SK-N-SH (cell line): ENCODE data around the gene SAMM50. TPM values are rescaled to one million over a fixed set of nuclear protein-coding genes. Genes with fewer than 3 reads are reported as not detected.

Experiments used
- CTCF ChIA-PET: fragments of 300-600, 350-600 bp; formaldehyde crosslinking; extraction: SDS; loops from one replicate; lab custom pipeline; 2021; lab: Yijun Ruan, JAX
- POLR2A ChIA-PET: fragments of 350-600 bp; sonication (Branson Sonifier 250); formaldehyde crosslinking; extraction: SDS; loops from one replicate; lab custom pipeline; 2020; ENCODE audit warnings: antibody characterized with exemption, inconsistent platforms; lab: Yijun Ruan, JAX
- DNase-seq: peaks from one replicate; pipeline ENCODE4 v3.0.0; 2012
- H2AFZ ChIP-seq: fragments of 200-600 bp; sonication (generic); 2 replicates; pipeline ENCODE4 v1.8.1; 2016; ENCODE audit warnings: antibody characterized with exemption, mild to moderate bottlenecking, low read depth
- H3F3A ChIP-seq: fragments of 200-600 bp; sonication (generic); replicated peaks from 2 replicates; pipeline ENCODE3; 2016; ENCODE audit warnings: antibody characterized with exemption, mild to moderate bottlenecking; ENCODE audit not compliant: insufficient read depth
- H3K27ac ChIP-seq, 2 experiments: fragments of 200-500 bp in 1 of 2; fragments of 200-600 bp in 1 of 2; sonication (Bioruptor generic) in 1 of 2; sonication (generic), shearing (Covaris generic) in 1 of 2; 2 replicates each; pipeline versions ENCODE4 v1.5.1 to v1.6.1; 2014 to 2016; ENCODE audit warnings: low read depth in 2 of 2, inconsistent platforms in 1 of 2, low read length in 1 of 2, mild to moderate bottlenecking in 1 of 2, mixed read lengths in 1 of 2
- H3K27me3 ChIP-seq: fragments of 200-600 bp; sonication (generic), shearing (Covaris generic); 2 replicates; pipeline ENCODE4 v1.6.1; 2016; ENCODE audit warnings: mixed run types; ENCODE audit not compliant: insufficient read depth
- H3K36me3 ChIP-seq, 2 experiments: fragments of 200-500 bp in 1 of 2; fragments of 200-600 bp in 1 of 2; sonication (Bioruptor generic) in 1 of 2; sonication (generic) in 1 of 2; replicated peaks in 1 of 2; 2 replicates each; pipeline versions ENCODE3 to v1.5.1; 2014 to 2016; ENCODE audit warnings: low read length in 1 of 2, mild to moderate bottlenecking in 1 of 2; ENCODE audit not compliant: insufficient read depth in 2 of 2, control insufficient read depth in 1 of 2
- H3K4me1 ChIP-seq, 2 experiments: fragments of 200-500 bp in 1 of 2; fragments of 200-600 bp in 1 of 2; sonication (Bioruptor generic) in 1 of 2; sonication (generic), shearing (Covaris generic) in 1 of 2; 2 replicates each; pipeline versions ENCODE4 v1.5.1 to v1.6.1; 2014 to 2016; ENCODE audit warnings: low read depth in 1 of 2, low read length in 1 of 2, mixed run types in 1 of 2; ENCODE audit not compliant: insufficient read depth in 2 of 2, control insufficient read depth in 1 of 2
- H3K4me2 ChIP-seq: fragments of 200-600 bp; sonication (generic), shearing (Covaris generic); 2 replicates; pipeline ENCODE4 v1.6.1; 2017; ENCODE audit warnings: mixed run types
- H3K4me3 ChIP-seq, 2 experiments: fragments of 200-500 bp in 1 of 2; fragments of 200-600 bp in 1 of 2; sonication (Bioruptor generic) in 1 of 2; sonication (generic), shearing (Covaris generic) in 1 of 2; 2 replicates each; pipeline versions ENCODE4 v1.5.1 to v1.8.1; 2014 to 2016; ENCODE audit warnings: low read depth in 2 of 2, inconsistent platforms in 1 of 2, low read length in 1 of 2, mild to moderate bottlenecking in 1 of 2, mixed read lengths in 1 of 2, moderate library complexity in 1 of 2
- H3K79me2 ChIP-seq: fragments of 200-600 bp; sonication (generic); 2 replicates; pipeline ENCODE4 v1.8.1; 2017; ENCODE audit warnings: mild to moderate bottlenecking; ENCODE audit not compliant: insufficient read depth
- H3K9ac ChIP-seq: fragments of 200-600 bp; sonication (generic); 2 replicates; pipeline ENCODE4 v1.6.1; 2017; ENCODE audit warnings: mixed run types
- H3K9me2 ChIP-seq: fragments of 200-600 bp; sonication (generic); 2 replicates; pipeline ENCODE4 v1.6.1; 2017; ENCODE audit warnings: mixed run types
- H3K9me3 ChIP-seq: fragments of 200-600 bp; sonication (generic); 2 replicates; pipeline ENCODE4 v1.6.1; 2017; ENCODE audit warnings: mixed run types, mild to moderate bottlenecking, moderate library complexity
- H4K20me1 ChIP-seq: fragments of 200-600 bp; sonication (generic); 2 replicates; pipeline ENCODE4 v1.6.1; 2017; ENCODE audit warnings: mild to moderate bottlenecking, mixed run types; ENCODE audit not compliant: insufficient read depth
- CHD2 ChIP-seq: fragments of 150-350 bp; IDR thresholded peaks from 2 replicates; pipeline ENCODE4 v1.6.1; 2018; ENCODE audit warnings: low read length; ENCODE audit not compliant: partially characterized antibody
- ELF1 ChIP-seq: IDR thresholded peaks from 2 replicates; pipeline ENCODE4 v1.4.0; 2012
- FOXJ3 ChIP-seq: sonication (generic); formaldehyde crosslinking; IDR thresholded peaks from 2 replicates; pipeline ENCODE4 v1.5.1; 2020; ENCODE audit warnings: mild to moderate bottlenecking, missing genetic modification reagents
- FOXM1 ChIP-seq: IDR thresholded peaks from 2 replicates; pipeline ENCODE4 v1.4.0; 2012; ENCODE audit warnings: low read depth, mild to moderate bottlenecking
- MXI1 ChIP-seq: IDR thresholded peaks from 2 replicates; pipeline ENCODE4 v1.6.1; 2012; ENCODE audit warnings: mild to moderate bottlenecking, low read depth, low read length, improper control_type of control experiment
- RXRA ChIP-seq: IDR thresholded peaks from 2 replicates; pipeline ENCODE4 v1.4.0; 2012; ENCODE audit warnings: low read depth, mild to moderate bottlenecking, borderline replicate concordance
- WGBS: methylation state at CpG from one replicate; pipeline ENCODE4 v1.1.6; 2017; ENCODE audit warnings: low lambda C conversion rate; 5-methylcytosine and 5-hydroxymethylcytosine counted together
- polyA plus RNA-seq, 3 experiments: library from polyadenylated mRNA; depleted of rRNA; stranded (reverse); fragments of >200 nt; gene quantifications; 2 replicates each; pipeline ENCODE4 v1.2.3, GENCODE V29; 2012
- TF ChIP-seq, protein P1 (sequence below): IDR thresholded peaks from 2 replicates; pipeline ENCODE4 v1.4.0; 2012; ENCODE audit warnings: low read depth, borderline replicate concordance
- TF ChIP-seq, protein P2 (sequence below): fragments of 150-350 bp; IDR thresholded peaks from 2 replicates; pipeline ENCODE4 v1.6.1; 2016; ENCODE audit warnings: mild to moderate bottlenecking, low read depth, low read length
- TF ChIP-seq, protein P3 (sequence below): IDR thresholded peaks from 2 replicates; pipeline ENCODE4 v1.6.1; 2012; ENCODE audit warnings: mild to moderate bottlenecking, low read depth, low read length, moderate library complexity
- TF ChIP-seq, protein P4 (sequence below): IDR thresholded peaks from 2 replicates; pipeline ENCODE4 v1.4.0; 2012; ENCODE audit warnings: low read depth, borderline replicate concordance

Gene SAMM50
- polyA plus RNA-seq, 1 of the 3 experiments (the other 2 are of a cell fraction): 49.6 TPM

DNA sequence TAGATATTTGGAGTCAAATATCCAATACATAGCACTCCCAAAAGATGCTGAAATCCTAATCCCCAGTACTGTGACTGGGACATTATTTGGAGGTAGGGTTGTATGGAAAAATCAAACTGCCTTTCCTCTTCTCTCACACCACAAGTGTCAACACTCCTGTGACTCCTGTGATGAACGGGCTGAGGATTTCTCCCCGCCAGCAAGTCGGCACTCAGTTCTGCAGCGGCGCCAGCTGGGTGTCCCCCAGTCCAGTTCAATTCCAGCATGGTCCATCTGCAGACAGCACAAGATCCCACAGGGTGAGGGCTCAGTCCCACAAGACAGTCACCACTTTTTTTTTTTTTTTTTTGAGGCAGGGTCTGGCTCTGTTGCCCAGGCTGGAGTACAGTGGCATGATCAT lies 64.6 kb downstream of the SAMM50 start:
- H2AFZ ChIP-seq: no peak overlapping the region
- CTCF ChIA-PET: interaction anchor here (0.6 kb wide), 1 partner anchor 27 kb away, joined by 4 read pairs; no protein-coding TSS in a partner anchor
- peaks cover 8 to 11% of the 10 kb centered on the region in 2 experiments; a peak in 2 of 4 replicates for H3K4me1 ChIP-seq
- no peak overlapping the region for H3K9ac ChIP-seq
- TF ChIP-seq ELF1: no peak
- TF ChIP-seq FOXJ3 (CRISPR knock-in tag): no peak
- H3K4me3 ChIP-seq: no peak overlapping the region
- H3K9me3 ChIP-seq: no peaks in the 10 kb centered on the region
- no peaks in the 10 kb centered on the region for H3K27me3 ChIP-seq
- H4K20me1 ChIP-seq: no peaks in the 10 kb centered on the region
- POLR2A ChIA-PET: no interaction called here
- no peaks in the 10 kb centered on the region for H3K9me2 ChIP-seq
- WGBS: 94% methylated on average over 5 of the region's 5 CpGs
- no peak overlapping the region for H3K27ac ChIP-seq
- peaks cover 23% of the 10 kb centered on the region for H3F3A ChIP-seq
- no peaks in the 10 kb centered on the region for H3K36me3 ChIP-seq
- H3K79me2 ChIP-seq: peaks cover 17% of the 10 kb centered on the region; the same call in 1 of the 2 replicates
- H3K4me2 ChIP-seq: no peak overlapping the region
- no peak for DNase-seq

DNA sequence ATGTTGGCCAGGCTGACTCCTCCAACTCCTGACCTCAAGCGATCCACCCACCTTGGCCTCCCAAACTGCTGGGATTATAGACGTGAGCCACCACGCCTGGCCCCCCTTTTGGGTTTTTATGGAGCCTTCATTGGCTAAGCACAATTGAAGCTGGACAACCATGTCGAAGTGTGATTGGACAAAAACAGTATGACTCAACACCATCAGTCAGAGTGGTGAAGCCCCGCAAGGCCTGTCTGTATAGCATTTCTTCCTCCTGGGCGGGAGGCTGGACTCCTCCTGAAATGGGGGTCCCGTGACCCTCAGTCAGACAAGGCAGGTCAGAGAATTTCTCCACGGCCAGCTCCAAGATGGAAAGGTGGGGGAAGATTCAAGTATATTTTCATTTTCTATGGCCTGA lies 65.7 kb downstream of the SAMM50 start:
- Histone ChIP-seq H3K79me2 (peaks cover 28% of the 10 kb centered on the region; the same call in 1 of the 2 replicates), H4K20me1 (no peaks in the 10 kb centered on the region), H3K27ac (peak overlapping the region in 1 of 2 experiments; percentile 85; a peak in 2 of 4 replicates), H3K9me3 (no peaks in the 10 kb centered on the region), H2AFZ (no peak overlapping the region), H3K4me2 (peak overlapping the region; percentile 66), H3K4me3 (no peak overlapping the region), H3K36me3 (no peaks in the 10 kb centered on the region), H3K9ac (peak overlapping the region; percentile 43; the same call in 1 of the 2 replicates), H3F3A (peaks cover 23% of the 10 kb centered on the region), H3K4me1 (peaks cover 11% of the 10 kb centered on the region in 2 experiments; a peak in 2 of 4 replicates), H3K27me3 (no peaks in the 10 kb centered on the region), H3K9me2 (no peaks in the 10 kb centered on the region)
- POLR2A ChIA-PET: no interaction called here
- DNase-seq: no peak
- CTCF ChIA-PET: interaction anchor here (1.1 to 1.2 kb wide), 3 partner anchors 28 to 65 kb away, joined by 3 to 5 read pairs (median 4); no protein-coding TSS in a partner anchor
- TF ChIP-seq, protein P1, sequence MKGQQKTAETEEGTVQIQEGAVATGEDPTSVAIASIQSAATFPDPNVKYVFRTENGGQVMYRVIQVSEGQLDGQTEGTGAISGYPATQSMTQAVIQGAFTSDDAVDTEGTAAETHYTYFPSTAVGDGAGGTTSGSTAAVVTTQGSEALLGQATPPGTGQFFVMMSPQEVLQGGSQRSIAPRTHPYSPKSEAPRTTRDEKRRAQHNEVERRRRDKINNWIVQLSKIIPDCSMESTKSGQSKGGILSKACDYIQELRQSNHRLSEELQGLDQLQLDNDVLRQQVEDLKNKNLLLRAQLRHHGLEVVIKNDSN: no peak
- TF ChIP-seq FOXM1: no peak
- WGBS: 95% methylated on average over 8 of the region's 8 CpGs

DNA sequence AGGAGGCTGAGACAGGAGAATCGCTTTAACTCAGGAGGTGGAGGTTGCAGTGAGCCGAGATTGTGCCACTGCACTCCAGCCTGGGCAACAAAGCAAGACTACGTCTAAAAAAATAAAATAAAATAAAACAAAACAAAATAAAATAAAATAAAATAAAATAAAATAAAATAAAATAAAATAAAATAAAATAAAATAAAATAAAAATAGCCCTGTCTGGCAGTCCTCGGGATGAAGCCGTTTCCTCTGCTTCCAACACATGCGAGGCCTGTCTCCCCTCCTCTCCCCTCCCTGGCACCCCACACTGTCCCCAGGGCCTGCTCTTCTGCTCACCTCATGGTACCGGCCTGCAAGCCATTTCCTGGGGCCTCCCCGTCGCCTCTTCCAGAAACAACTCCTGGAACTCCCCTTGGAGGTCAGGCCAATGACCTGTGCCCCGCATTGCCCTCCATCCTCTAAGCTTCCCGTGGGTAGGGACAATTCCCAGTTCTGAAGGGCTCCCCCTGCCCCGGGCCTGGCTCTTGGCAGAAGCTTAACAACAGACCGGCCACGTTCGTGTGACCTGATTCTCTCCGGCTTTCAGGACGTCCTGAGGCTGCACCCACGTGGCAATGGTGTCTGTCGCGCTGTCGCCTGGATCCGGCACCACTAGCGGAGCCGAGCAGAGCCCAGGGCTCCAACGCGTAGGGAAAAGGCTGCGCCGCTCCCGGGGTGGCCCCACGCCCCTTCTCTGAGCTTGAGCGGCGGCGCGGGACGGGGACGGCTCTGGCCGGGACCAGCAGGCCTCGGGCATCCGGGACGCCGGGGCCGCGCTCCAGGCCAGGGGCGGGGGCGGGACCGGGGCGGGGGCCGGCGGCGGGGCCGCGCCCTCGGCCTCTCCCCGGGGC lies 68.4 kb downstream of the SAMM50 start:
- 68% methylated on average over 10 of the region's 54 CpGs for WGBS
- Histone ChIP-seq H3K4me1 (peaks cover 11% of the 10 kb centered on the region in 2 experiments; a peak in 2 of 4 replicates), H3F3A (peaks cover 23% of the 10 kb centered on the region), H3K9me2 (no peaks in the 10 kb centered on the region), H3K27ac (peak overlapping the region; percentile 59 to 62; a peak in 3 of 4 replicates), H3K36me3 (no peaks in the 10 kb centered on the region), H3K9ac (peak overlapping the region; percentile 91), H3K4me2 (peak overlapping the region; percentile 98), H4K20me1 (no peaks in the 10 kb centered on the region), H3K4me3 (peak overlapping the region; percentile 53 to 65), H3K9me3 (no peaks in the 10 kb centered on the region), H3K79me2 (peaks cover 30% of the 10 kb centered on the region; the same call in 1 of the 2 replicates), H2AFZ (peak overlapping the region; percentile 96), H3K27me3 (no peaks in the 10 kb centered on the region)
- peak; percentile 87 for DNase-seq
- CTCF ChIA-PET: interaction anchor here (1.4 to 2.3 kb wide), 5 partner anchors 30 to 602 kb away, joined by 4 to 16 read pairs (median 7); no protein-coding TSS in a partner anchor
- POLR2A ChIA-PET: no interaction called here
- TF ChIP-seq CHD2 (no peak), MXI1 (peak; percentile 89), RXRA (no peak)
- TF ChIP-seq, protein P2, sequence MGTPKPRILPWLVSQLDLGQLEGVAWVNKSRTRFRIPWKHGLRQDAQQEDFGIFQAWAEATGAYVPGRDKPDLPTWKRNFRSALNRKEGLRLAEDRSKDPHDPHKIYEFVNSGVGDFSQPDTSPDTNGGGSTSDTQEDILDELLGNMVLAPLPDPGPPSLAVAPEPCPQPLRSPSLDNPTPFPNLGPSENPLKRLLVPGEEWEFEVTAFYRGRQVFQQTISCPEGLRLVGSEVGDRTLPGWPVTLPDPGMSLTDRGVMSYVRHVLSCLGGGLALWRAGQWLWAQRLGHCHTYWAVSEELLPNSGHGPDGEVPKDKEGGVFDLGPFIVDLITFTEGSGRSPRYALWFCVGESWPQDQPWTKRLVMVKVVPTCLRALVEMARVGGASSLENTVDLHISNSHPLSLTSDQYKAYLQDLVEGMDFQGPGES: no peak
- TF ChIP-seq, protein P3, sequence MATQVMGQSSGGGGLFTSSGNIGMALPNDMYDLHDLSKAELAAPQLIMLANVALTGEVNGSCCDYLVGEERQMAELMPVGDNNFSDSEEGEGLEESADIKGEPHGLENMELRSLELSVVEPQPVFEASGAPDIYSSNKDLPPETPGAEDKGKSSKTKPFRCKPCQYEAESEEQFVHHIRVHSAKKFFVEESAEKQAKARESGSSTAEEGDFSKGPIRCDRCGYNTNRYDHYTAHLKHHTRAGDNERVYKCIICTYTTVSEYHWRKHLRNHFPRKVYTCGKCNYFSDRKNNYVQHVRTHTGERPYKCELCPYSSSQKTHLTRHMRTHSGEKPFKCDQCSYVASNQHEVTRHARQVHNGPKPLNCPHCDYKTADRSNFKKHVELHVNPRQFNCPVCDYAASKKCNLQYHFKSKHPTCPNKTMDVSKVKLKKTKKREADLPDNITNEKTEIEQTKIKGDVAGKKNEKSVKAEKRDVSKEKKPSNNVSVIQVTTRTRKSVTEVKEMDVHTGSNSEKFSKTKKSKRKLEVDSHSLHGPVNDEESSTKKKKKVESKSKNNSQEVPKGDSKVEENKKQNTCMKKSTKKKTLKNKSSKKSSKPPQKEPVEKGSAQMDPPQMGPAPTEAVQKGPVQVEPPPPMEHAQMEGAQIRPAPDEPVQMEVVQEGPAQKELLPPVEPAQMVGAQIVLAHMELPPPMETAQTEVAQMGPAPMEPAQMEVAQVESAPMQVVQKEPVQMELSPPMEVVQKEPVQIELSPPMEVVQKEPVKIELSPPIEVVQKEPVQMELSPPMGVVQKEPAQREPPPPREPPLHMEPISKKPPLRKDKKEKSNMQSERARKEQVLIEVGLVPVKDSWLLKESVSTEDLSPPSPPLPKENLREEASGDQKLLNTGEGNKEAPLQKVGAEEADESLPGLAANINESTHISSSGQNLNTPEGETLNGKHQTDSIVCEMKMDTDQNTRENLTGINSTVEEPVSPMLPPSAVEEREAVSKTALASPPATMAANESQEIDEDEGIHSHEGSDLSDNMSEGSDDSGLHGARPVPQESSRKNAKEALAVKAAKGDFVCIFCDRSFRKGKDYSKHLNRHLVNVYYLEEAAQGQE: no peak
- TF ChIP-seq, protein P4, sequence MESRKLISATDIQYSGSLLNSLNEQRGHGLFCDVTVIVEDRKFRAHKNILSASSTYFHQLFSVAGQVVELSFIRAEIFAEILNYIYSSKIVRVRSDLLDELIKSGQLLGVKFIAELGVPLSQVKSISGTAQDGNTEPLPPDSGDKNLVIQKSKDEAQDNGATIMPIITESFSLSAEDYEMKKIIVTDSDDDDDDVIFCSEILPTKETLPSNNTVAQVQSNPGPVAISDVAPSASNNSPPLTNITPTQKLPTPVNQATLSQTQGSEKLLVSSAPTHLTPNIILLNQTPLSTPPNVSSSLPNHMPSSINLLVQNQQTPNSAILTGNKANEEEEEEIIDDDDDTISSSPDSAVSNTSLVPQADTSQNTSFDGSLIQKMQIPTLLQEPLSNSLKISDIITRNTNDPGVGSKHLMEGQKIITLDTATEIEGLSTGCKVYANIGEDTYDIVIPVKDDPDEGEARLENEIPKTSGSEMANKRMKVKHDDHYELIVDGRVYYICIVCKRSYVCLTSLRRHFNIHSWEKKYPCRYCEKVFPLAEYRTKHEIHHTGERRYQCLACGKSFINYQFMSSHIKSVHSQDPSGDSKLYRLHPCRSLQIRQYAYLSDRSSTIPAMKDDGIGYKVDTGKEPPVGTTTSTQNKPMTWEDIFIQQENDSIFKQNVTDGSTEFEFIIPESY: no peak
